GM19025 (cell line): ENCODE data around the gene ATN1.

Source experiments
- ATAC-seq: cut with Tn5 transposase; IDR thresholded peaks from one replicate; pipeline ENCODE4 v1.9.1; 2021; ENCODE audit warnings: mild to moderate bottlenecking, low read depth, moderate library complexity; ENCODE audit not compliant: unreplicated experiment

Gene ATN1

GRCh38 chr12:6965026-6965661 is 37.4 kb downstream of the ATN1 start:
- ATAC-seq = peak; percentile 42

DNA sequence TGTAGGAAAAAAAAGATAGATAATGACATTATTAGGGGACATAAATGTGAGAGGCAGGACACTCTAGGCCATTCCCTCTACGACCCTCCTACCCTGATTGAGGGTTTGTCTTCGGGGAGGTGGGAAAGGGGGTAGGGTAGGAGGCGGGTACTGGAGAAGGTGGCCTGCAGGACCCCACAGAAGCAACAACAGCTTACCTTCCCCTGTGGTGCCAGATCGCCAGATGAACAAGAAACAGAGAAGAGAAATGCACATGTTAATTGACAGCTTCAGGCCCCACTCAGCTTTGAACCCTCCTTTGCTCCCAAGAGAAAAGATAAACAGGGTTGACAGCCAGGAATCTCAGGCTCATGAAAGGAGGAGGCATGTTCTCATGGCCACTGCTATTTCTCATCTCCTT is 38.0 kb downstream of the ATN1 start:
- no peak for ATAC-seq

DNA sequence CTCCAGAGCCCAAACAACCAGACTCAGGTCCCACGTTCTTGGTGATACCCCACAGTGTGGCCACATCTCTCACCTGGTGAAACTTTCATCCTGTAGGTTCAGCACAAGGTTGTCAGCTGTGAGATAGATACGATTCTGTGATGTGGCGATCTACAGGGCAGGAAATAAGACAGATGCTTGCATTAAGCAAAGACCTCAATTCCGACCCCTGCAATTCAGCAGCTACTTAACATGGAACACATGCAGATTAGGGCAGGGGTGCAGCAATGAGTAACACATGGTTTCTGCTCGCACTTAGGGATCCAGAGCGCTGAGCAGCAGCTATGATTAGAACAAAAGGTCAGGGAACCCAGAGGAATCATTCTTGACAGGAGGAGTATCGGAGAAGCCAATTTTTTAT is 38.6 kb downstream of the ATN1 start:
- no peak for ATAC-seq

- no peak for ATAC-seq
Observed at GRCh38 chr12:6967651-6968100, 39.9 kb downstream of the ATN1 start.

- no peak for ATAC-seq
Observed at GRCh38 chr12:6968426-6968825, 40.7 kb downstream of the ATN1 start.

DNA sequence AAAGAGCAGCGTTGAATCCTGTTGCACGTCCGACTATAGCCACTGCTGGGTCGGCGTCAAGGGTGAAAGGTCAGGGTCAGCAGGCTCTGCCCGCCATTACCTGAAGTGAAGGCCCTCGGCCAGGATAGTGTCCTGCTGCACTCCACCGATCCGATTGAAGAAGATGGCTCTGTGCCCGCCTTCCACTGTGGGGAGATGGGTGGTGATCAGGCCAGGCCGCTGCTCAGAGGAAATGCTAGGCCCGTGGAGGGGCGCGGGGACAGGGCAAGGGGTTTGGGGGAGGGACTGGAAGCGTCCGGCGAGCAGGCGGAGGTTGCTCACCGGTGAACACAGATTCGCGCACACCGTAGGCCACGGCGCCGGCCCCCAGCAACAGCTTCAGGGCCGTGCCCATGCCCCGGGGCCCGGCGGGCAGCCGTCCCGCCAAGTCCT is 42.4 kb downstream of the ATN1 start:
- peak; percentile 31 for ATAC-seq

GRCh38 chr12:6974180-6974579 is 46.4 kb downstream of the ATN1 start:
- no peak for ATAC-seq

DNA sequence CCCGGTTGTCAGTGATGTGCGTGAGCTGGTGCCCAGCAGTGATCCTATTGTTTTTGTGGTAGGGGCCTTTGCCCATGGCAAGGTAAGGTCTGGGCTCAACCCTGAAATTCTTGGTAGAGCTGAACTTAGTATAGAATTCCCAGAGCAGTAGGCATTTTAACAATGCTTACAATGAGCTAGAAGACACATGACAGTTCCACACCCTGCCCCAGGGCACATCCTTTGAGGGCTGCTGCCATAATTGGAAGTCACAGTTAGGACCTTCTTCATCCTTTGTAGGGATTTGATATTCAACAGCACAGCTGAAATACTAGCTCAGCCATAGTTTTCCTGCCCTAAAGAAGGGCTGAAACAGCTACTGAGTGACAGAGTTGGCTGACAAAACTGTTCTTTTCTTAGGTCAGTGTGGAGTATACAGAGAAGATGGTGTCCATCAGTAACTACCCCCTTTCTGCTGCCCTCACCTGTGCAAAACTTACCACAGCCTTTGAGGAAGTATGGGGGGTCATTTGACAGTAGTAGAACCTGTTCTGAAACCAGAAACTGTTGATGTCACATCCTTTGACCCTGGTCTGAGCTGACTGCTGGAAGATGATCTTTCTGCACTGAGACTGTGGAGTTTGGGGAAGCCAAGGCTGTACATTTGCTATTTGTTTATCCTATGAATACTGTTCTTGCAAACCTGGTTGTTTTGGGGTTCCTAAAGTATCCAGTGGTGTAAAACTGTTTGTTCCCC is 47.7 kb downstream of the ATN1 start:
- no peak for ATAC-seq

GRCh38 chr12:6977653-6978052 is 49.9 kb downstream of the ATN1 start:
- no peak for ATAC-seq

DNA sequence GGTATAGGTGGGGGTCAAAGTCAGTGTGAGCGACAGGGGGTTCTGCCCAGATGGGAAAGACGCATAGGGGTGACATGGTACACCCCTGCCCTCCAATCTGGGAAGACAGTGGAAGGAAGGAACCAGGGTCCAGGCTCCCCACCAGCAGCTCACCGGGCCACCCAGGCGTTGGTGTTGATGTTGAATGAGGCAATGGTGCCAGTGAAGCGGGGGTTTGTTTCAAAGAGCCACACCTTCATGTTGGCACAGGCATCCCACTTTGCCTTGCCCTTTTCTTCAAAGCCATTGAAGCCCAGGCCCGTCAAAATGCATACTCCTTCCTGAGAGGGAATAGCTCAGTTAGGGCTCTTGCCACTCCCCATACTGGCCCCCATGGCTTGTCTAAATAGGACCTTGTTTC is 50.4 kb downstream of the ATN1 start:
- no peak for ATAC-seq

GRCh38 chr12:6978611-6979011 is 50.9 kb downstream of the ATN1 start:
- ATAC-seq = no peak

DNA sequence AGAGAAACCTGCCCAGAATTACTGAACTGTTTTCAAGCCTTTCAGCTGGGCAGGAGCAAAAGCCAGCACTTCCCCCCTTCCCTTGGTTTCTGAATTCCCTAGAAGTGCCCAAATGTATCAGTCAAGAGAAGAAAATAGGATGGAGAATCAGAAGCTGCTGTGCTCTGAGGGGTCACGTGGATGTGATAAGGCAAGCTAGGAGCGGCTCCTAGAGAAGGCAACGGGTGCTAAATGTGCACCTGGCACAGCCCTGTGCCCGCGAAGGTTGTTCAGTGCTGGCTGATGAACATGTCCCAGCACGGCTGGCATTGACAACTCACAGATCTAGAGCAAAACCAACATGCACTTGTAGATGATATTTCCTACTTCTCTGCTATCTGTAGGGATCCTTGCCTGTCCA is 51.3 kb downstream of the ATN1 start:
- no peak for ATAC-seq

DNA sequence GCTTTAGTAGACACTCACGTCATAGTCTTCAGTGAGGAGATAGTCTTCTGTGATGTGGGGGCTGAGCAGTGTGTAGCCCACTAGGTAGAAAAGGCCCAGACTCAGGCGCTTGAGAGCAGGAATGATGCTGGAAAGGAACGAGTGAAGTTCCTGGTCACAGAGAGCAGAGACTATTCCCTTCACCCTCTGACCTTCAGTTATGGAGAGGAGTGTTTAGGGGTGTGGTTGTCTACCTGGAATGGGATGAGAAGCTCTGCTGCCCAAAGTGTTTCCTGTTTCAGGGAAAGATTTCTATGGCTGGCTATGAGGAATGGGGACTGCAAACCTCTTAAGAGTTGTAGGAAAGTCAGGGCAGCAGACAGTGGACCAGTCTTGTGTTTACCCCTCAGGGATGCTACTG is 51.7 kb downstream of the ATN1 start:
- ATAC-seq = no peak

DNA sequence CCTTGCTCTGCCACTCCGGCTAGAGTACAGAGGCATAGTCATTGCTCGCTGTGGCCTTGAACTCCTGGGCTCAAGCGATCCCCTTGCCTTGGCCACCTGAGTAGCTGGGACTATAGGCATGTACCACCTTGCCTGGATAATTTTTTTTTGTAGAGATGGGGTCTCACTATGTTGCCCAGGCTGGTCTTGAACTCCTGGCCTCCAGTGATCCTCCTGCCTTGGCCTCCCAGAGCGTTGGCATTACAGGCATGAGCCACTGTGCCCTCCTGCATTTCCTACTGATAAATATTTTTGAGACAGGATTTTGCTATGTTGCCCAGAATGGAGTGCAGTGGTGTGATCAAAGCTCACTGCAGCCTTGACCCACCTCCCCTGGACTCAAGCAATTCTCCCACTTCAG is 52.3 kb downstream of the ATN1 start:
- ATAC-seq = no peak

- ATAC-seq = no peak
Observed at GRCh38 chr12:6980740-6981139, 53.0 kb downstream of the ATN1 start.

DNA sequence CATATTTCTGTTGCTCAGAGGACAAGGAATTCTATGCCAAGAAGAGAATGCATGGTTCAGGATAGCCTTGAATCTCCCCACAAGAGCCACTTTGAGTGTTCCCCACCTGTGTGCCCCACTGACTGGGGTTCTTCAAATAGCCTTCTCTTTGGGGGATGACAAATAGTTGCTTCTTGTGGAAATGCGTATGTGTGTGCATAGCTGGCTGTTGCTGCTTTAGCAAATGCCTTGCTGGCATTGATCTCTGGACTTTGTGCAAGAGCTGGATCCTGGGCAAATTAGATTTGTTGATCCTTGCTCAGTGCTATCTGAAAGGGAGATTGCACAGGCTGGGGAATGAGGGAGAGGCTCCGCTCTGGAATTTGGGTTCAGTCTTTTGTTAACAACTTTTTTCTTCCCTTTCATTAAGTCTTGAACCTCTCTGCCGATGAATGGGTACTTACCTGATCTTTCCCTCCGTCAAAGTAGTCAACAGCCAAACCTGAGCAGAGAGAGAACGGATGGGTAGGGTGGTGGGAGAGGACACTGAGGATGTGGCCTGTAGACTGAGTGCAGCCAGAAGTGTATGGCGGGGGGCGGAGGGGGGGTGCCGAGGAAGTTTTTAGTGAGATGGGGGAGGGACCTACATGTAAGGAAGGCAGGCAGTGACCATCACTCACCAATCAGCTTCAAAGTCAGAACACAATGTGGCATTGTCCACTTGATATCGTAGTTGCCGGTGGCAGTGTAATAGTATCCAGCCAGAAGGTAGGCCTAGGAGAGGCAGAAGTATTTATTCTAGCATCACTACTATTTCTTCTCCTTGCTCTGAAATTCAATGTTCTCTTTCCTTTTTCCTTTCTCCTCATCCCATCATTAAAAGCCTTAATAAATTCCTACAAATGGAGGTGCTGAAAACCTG is 53.6 kb downstream of the ATN1 start:
- ATAC-seq = no peak

DNA sequence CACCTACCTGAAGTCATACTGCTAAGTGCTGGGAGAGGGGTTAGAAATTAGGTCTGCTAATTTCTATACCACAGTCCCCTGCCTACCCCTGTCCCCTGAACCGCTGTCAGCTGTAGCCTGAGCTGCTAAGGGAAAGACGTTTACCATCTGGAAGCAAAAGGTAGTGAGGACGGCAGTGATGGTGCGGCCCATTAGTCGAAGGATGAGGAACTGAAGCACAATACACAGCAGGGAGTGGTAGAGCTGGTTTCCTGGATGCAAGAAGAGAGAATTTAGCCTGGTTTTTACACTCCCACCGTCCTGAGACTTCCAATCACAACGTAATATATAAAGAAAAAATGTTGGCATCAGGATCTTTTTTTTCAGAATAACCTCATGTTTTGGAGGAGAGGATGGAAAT is 54.8 kb downstream of the ATN1 start:
- ATAC-seq = no peak

DNA sequence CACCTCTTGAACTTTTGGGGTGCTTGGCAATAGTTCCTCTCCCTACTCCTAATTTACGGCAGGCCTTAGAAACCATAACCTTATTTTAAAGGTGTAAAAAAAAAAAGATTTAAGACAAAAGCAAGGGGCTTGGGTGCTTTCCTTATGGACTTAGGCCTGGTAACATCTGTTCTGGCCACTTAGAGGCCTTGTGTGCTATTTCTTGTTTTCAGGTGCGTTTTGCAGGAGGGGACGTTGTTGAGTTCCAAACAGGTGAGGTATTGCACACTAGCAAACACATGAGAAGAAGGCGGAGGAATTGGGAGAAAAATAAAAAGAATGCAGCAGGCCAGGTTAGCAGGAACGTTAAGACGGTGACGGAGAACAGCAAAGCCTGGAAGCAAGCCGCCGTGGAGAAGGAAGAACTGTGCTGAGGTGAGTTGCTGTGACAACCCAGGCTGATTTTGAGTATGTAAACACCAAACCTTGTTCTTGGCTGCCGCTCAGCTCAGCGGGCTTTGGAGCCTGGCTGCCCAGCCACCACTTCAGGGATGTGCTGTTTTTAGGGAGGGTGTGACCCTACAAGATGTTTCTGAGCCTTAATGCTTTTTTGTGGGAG is 60.3 kb downstream of the ATN1 start:
- ATAC-seq = no peak
